T-cell (primary cell): ENCODE data around the gene STK33. TPM values are rescaled to one million over a fixed set of nuclear protein-coding genes. Genes with fewer than 3 reads are reported as not detected.

ENCODE experiments used
- ATAC-seq, 4 experiments: fragments of 200-7000 bp in 3 of 4; fragments of 150-1000 bp in 1 of 4; cut with Tn5 transposase; replicated peaks in 1 of 4; 1 replicate in 3 of 4; 2 replicates in 1 of 4; pipeline ENCODE4 v1.10.0; 2021; ENCODE audit warnings: moderate library complexity in 3 of 4, mild to moderate bottlenecking in 2 of 4, moderate number of reproducible peaks in 1 of 4
- CTCF ChIA-PET, 2 donors: fragments of 300-600 bp; sonication (Branson Sonifier 250); formaldehyde crosslinking; loops; one replicate each; lab custom pipeline; 2022; ENCODE audit warnings: antibody characterized with exemption in 2 of 2; lab: Charles Lee
- POLR2A ChIA-PET, 2 donors: fragments of 300-600 bp; sonication (Branson Sonifier 250); formaldehyde crosslinking; loops; one replicate each; lab custom pipeline; 2022; ENCODE audit warnings: antibody characterized with exemption in 2 of 2; lab: Charles Lee
- DNase-seq, 35 experiments: peaks; one replicate each; pipeline versions ENCODE4 v3.0.0 to v3.0.0-alpha.2; 2013 to 2023
- H3K27ac ChIP-seq: one replicate; pipeline ENCODE4 v1.5.1; 2013; ENCODE audit warnings: low read length
- H3K27me3 ChIP-seq, 2 experiments: replicated peaks in 1 of 2; 1 replicate in 1 of 2; 2 replicates in 1 of 2; pipeline versions ENCODE4 v1.6.1 to v1.7.0; 2013; ENCODE audit warnings: low read length in 1 of 2, mixed read lengths in 1 of 2; ENCODE audit not compliant: control insufficient read depth in 2 of 2, insufficient read depth in 2 of 2; ENCODE audit errors: extremely low read depth in 1 of 2
- H3K36me3 ChIP-seq, 2 donors: 1 replicate in 1 of 2; 2 replicates in 1 of 2; pipeline versions ENCODE4 v1.6.1 to v1.7.0; 2013; ENCODE audit warnings: low read length in 1 of 2; ENCODE audit not compliant: control insufficient read depth in 2 of 2, insufficient read depth in 1 of 2; ENCODE audit errors: extremely low read depth in 1 of 2
- H3K4me1 ChIP-seq, 2 experiments: 1 replicate in 1 of 2; 2 replicates in 1 of 2; pipeline versions ENCODE4 v1.6.1 to v1.7.0; 2013; ENCODE audit warnings: low read length in 2 of 2, mixed read lengths in 1 of 2; ENCODE audit not compliant: insufficient read depth in 2 of 2, control insufficient read depth in 1 of 2; ENCODE audit errors: extremely low read depth in 1 of 2
- H3K4me3 ChIP-seq, 2 donors: 1 replicate in 1 of 2; 2 replicates in 1 of 2; pipeline versions ENCODE4 v1.5.1 to v1.7.0; 2013; ENCODE audit warnings: mild to moderate bottlenecking in 2 of 2, low read length in 1 of 2, moderate library complexity in 1 of 2; ENCODE audit not compliant: control insufficient read depth in 1 of 2; ENCODE audit errors: extremely low read depth in 1 of 2
- H3K9me3 ChIP-seq: 2 replicates; pipeline ENCODE4 v1.7.0; 2013
- H3K27ac Mint-ChIP-seq, 2 donors: one replicate each; pipeline ENCODE4 v1.8.0; 2020 to 2021; ENCODE audit warnings: mild to moderate bottlenecking in 2 of 2, mixed read lengths in 2 of 2
- H3K27me3 Mint-ChIP-seq, 2 donors: one replicate each; pipeline ENCODE4 v1.8.0; 2021 to 2022; ENCODE audit warnings: mixed read lengths in 2 of 2
- H3K36me3 Mint-ChIP-seq: one replicate; pipeline ENCODE4 v1.8.0; 2021; ENCODE audit warnings: mixed read lengths
- H3K4me1 Mint-ChIP-seq, 3 donors: one replicate each; pipeline ENCODE4 v1.8.0; 2020 to 2022; ENCODE audit warnings: mixed read lengths in 3 of 3, mild to moderate bottlenecking in 1 of 3
- H3K4me3 Mint-ChIP-seq, 3 donors: one replicate each; pipeline ENCODE4 v1.8.0; 2020 to 2022; ENCODE audit warnings: mild to moderate bottlenecking in 3 of 3, mixed read lengths in 3 of 3, moderate library complexity in 3 of 3
- H3K9me3 Mint-ChIP-seq, 3 donors: one replicate each; pipeline ENCODE4 v1.8.0; 2020 to 2022; ENCODE audit warnings: mixed read lengths in 3 of 3
- WGBS: methylation state at CpG from one replicate; pipeline ENCODE4 v1.1.5; 2013; ENCODE audit warnings: missing lambda C conversion rate; ENCODE audit not compliant: insufficient coverage; 5-methylcytosine and 5-hydroxymethylcytosine counted together
- total RNA-seq, 35 experiments: library from RNA in 6 of 35; stranded (reverse) in 6 of 35; fragments of 120-200 nt in 1 of 35; gene quantifications; one replicate each; pipeline versions ENCODE4 v1.2.1 to v1.2.4 and lab custom pipeline; 2013 to 2026

The STK33 gene
- total RNA-seq, 5 donors from 2014 or later (not counting 1 experiment from before 2014, with no cell fraction given), result 0.30 to 1.5 (median 1.3) TPM

DNA sequence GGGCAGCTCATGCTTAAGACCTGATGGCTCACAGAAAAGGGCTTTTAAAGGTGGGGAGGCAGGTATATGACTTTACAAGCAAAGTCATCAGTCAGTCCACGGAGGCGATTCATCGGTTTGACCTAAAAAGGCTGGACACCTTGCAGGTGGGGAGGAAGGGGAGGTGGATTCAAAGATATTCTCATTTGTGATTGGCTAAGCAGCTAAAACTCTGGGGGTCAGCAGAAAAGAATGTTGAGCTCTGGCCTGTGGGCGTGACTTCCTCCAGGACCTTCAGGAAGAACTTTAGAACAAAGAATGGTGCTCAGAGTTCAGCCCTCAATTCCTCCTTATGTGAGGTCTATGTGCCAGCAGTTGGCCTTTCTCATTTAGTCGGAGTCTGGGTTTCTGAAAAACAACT is 252.0 kb downstream of the STK33 start:
- no peak overlapping the region for H3K27ac Mint-ChIP-seq
- ChIA-PET POLR2A (no interaction called here), CTCF (interaction anchor here in 1 of 2 donors (0.9 kb wide), 1 partner anchor 23 kb away, joined by 3 read pairs; no protein-coding TSS in a partner anchor)
- DNase-seq (no peak), ATAC-seq (no peak)
- H3K4me1 ChIP-seq, result peaks cover 0 to 3% of the 10 kb centered on the region in 2 experiments
- no peaks in the 10 kb centered on the region for H3K9me3 ChIP-seq
- no peak overlapping the region for H3K4me3 ChIP-seq
- no peaks in the 10 kb centered on the region for H3K36me3 Mint-ChIP-seq
- peaks cover 0 to 16% of the 10 kb centered on the region in 2 experiments for H3K27me3 ChIP-seq
- H3K4me1 Mint-ChIP-seq, result peaks cover 3 to 10% (median 8%) of the 10 kb centered on the region in 3 donors
- no peak overlapping the region for H3K27ac ChIP-seq
- H3K36me3 ChIP-seq, result no peaks in the 10 kb centered on the region
- no peaks in the 10 kb centered on the region for H3K9me3 Mint-ChIP-seq
- 100% methylated on average over 4 of the region's 5 CpGs for WGBS
- no peak overlapping the region for H3K4me3 Mint-ChIP-seq
- peaks cover 6 to 8% of the 10 kb centered on the region in 2 donors for H3K27me3 Mint-ChIP-seq

Other genes starting within 250 kb of the STK33 start
- gene TRIM66, start 88.4 kb upstream of the STK33 start, total RNA-seq, result 10 to 100 TPM; 17.9 to 23.5 (median 23.4) TPM
- gene RPL27A, start 88.6 kb upstream of the STK33 start, total RNA-seq, result 1,000 to 10,000 TPM; 1,339 to 2,234 (median 1,487) TPM